GM12872 (cell line): ENCODE data around the gene AFG3L2.

Experiments
- CTCF ChIP-seq: IDR thresholded peaks from 3 replicates; pipeline ENCODE4 v1.5.1; 2011; ENCODE audit warnings: low read depth, mild to moderate bottlenecking, low read length, moderate library complexity; ENCODE audit not compliant: insufficient read depth

Gene AFG3L2

GRCh38 chr18:12326711-12327460 is 50.1 kb downstream of the AFG3L2 start:
- no peak for TF ChIP-seq CTCF

- TF ChIP-seq CTCF: no peak
Observed at GRCh38 chr18:12325726-12326245, 51.2 kb downstream of the AFG3L2 start.

GRCh38 chr18:12324991-12325725 is 51.9 kb downstream of the AFG3L2 start:
- TF ChIP-seq CTCF: no peak

- no peak for TF ChIP-seq CTCF
Observed at GRCh38 chr18:12321333-12321732, 55.7 kb downstream of the AFG3L2 start.

- TF ChIP-seq CTCF: no peak
Observed at GRCh38 chr18:12318857-12319256, 58.2 kb downstream of the AFG3L2 start.

GRCh38 chr18:12318334-12318697 is 58.7 kb downstream of the AFG3L2 start:
- no peak for TF ChIP-seq CTCF

GRCh38 chr18:12317664-12318333 is 59.2 kb downstream of the AFG3L2 start:
- TF ChIP-seq CTCF: no peak
